Hepatocyte (in vitro differentiated cells): ENCODE results near the gene NAV2. TPM values are rescaled to one million over a fixed set of nuclear protein-coding genes. Genes with fewer than 3 reads are reported as not detected.
A peak's percentile ranks its signal among the peaks of the same experiment; 100 is the strongest.

Experiments used
- DNase-seq: peaks from one replicate; pipeline ENCODE4 v3.0.0-alpha.2; 2016; ENCODE audit warnings: low spot score
- H2AFZ ChIP-seq: fragments of 200-600 bp; sonication (generic); 2 replicates; pipeline ENCODE4 v1.6.0; 2016; ENCODE audit warnings: antibody characterized with exemption, mild to moderate bottlenecking
- H3K27ac ChIP-seq: fragments of 200-600 bp; sonication (generic); 2 replicates; pipeline ENCODE4 v1.5.1; 2016; ENCODE audit warnings: mild to moderate bottlenecking
- H3K27me3 ChIP-seq: fragments of 200-600 bp; sonication (generic); 2 replicates; pipeline ENCODE4 v1.6.1; 2016
- H3K36me3 ChIP-seq: fragments of 200-600 bp; sonication (generic); replicated peaks from 2 replicates; pipeline ENCODE4 v1.5.1; 2016; ENCODE audit warnings: low read depth; ENCODE audit not compliant: insufficient read depth
- H3K4me1 ChIP-seq: fragments of 200-600 bp; sonication (generic); 2 replicates; pipeline ENCODE4 v1.5.1; 2016; ENCODE audit warnings: mild to moderate bottlenecking, moderate library complexity; ENCODE audit not compliant: insufficient read depth
- H3K4me2 ChIP-seq: fragments of 200-600 bp; sonication (generic); 2 replicates; pipeline ENCODE4 v1.6.0; 2016
- H3K4me3 ChIP-seq: fragments of 200-600 bp; sonication (generic); 2 replicates; pipeline ENCODE4 v1.5.1; 2016; ENCODE audit warnings: mild to moderate bottlenecking
- H3K79me2 ChIP-seq: fragments of 200-600 bp; sonication (generic); 2 replicates; pipeline ENCODE4 v1.6.0; 2017; ENCODE audit warnings: mild to moderate bottlenecking
- H3K9me2 ChIP-seq: fragments of 200-600 bp; sonication (generic); replicated peaks from 2 replicates; pipeline ENCODE4 v1.6.0; 2017; ENCODE audit warnings: mild to moderate bottlenecking; ENCODE audit not compliant: insufficient read depth
- H3K9me3 ChIP-seq: fragments of 200-600 bp; sonication (generic); 2 replicates; pipeline ENCODE4 v1.5.1; 2016; ENCODE audit warnings: low read depth, mild to moderate bottlenecking
- H4K20me1 ChIP-seq: fragments of 200-600 bp; sonication (generic); 2 replicates; pipeline ENCODE4 v1.6.0; 2016; ENCODE audit warnings: mild to moderate bottlenecking; ENCODE audit not compliant: insufficient read depth, poor library complexity, severe bottlenecking
- EZH2 ChIP-seq: fragments of 200-600 bp; sonication (generic); IDR thresholded peaks from 2 replicates; pipeline ENCODE4 v1.6.1; 2016; ENCODE audit warnings: antibody characterized with exemption, mild to moderate bottlenecking, borderline replicate concordance
- EZH2phosphoT487 ChIP-seq: fragments of 200-600 bp; sonication (generic); IDR thresholded peaks from one replicate; pipeline ENCODE4 v1.6.1; 2018; ENCODE audit warnings: antibody characterized with exemption, mild to moderate bottlenecking, low read depth, moderate library complexity; ENCODE audit not compliant: unreplicated experiment, severe bottlenecking
- WGBS: methylation state at CpG from one replicate; pipeline ENCODE4 v1.1.6; 2016; ENCODE audit warnings: low lambda C conversion rate; ENCODE audit errors: missing lambda C conversion rate; 5-methylcytosine and 5-hydroxymethylcytosine counted together
- polyA plus RNA-seq: library from polyadenylated mRNA; unstranded; fragments of >200 nt; fragmentation: Nextera tagmentation; extraction: Ambion mirVana; gene quantifications from 2 replicates; pipeline ENCODE4 v1.2.1, GENCODE V29; 2016
- total RNA-seq: library from RNA; depleted of rRNA; stranded (reverse); fragments of >200 nt; gene quantifications from 2 replicates; pipeline ENCODE4 v1.2.3, GENCODE V29; 2014
- TF ChIP-seq, protein P1 (sequence below): fragments of 200-600 bp; sonication (generic); IDR thresholded peaks from 2 replicates; pipeline ENCODE4 v1.5.1; 2016; ENCODE audit warnings: antibody characterized with exemption, mild to moderate bottlenecking; ENCODE audit not compliant: poor library complexity

NAV2 gene
- total and polyA plus RNA-seq, 2 experiments from 2014 or later, result 23.7 to 30.8 TPM

DNA sequence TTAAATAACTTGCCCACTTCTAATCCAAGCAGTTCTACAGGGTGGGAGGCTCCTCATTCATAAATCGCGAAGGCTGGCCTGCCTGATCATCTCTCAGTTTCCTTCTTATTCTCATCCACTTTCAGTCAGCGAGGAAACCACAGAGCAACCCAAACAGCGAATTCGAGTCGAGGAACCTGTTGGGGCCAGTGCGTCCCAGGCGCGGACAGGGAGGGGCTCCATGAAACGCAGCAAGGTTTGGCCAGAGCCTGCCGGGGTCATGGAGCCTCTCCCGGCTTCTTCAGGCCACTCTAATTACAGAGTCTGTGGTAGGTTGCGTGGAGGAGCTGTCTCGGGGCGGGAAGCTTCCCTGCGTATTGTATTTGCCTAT lies 741 bp upstream of the NAV2 start:
- TF ChIP-seq EZH2 (no peak), EZH2phosphoT487 (no peak)
- TF ChIP-seq, protein P1, sequence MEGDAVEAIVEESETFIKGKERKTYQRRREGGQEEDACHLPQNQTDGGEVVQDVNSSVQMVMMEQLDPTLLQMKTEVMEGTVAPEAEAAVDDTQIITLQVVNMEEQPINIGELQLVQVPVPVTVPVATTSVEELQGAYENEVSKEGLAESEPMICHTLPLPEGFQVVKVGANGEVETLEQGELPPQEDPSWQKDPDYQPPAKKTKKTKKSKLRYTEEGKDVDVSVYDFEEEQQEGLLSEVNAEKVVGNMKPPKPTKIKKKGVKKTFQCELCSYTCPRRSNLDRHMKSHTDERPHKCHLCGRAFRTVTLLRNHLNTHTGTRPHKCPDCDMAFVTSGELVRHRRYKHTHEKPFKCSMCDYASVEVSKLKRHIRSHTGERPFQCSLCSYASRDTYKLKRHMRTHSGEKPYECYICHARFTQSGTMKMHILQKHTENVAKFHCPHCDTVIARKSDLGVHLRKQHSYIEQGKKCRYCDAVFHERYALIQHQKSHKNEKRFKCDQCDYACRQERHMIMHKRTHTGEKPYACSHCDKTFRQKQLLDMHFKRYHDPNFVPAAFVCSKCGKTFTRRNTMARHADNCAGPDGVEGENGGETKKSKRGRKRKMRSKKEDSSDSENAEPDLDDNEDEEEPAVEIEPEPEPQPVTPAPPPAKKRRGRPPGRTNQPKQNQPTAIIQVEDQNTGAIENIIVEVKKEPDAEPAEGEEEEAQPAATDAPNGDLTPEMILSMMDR, result no peak
- Histone ChIP-seq H3K36me3 (no peaks in the 10 kb centered on the region), H3K9me3 (no peaks in the 10 kb centered on the region), H3K9me2 (no peaks in the 10 kb centered on the region), H4K20me1 (no peaks in the 10 kb centered on the region), H3K27ac (peak overlapping the region; percentile 95), H3K4me1 (peaks cover 19% of the 10 kb centered on the region), H3K4me3 (peak overlapping the region; percentile 35), H2AFZ (peak overlapping the region; percentile 75), H3K4me2 (peak overlapping the region; percentile 87), H3K79me2 (peaks cover 4% of the 10 kb centered on the region), H3K27me3 (peaks cover 22% of the 10 kb centered on the region)
- no peak for DNase-seq
- 6% methylated on average over 16 of the region's 16 CpGs for WGBS

GRCh38 chr11:19713196-19714021 lies 772 bp downstream of the NAV2 start:
- peak overlapping the region; percentile 20 for H3K27ac ChIP-seq
- peak overlapping the region; percentile 97 for H3K4me2 ChIP-seq
- H3K9me3 ChIP-seq, result no peaks in the 10 kb centered on the region
- H3K4me3 ChIP-seq, result peak overlapping the region; percentile 56
- H3K4me1 ChIP-seq, result peaks cover 20% of the 10 kb centered on the region
- H3K36me3 ChIP-seq, result no peaks in the 10 kb centered on the region
- H3K27me3 ChIP-seq, result peaks cover 22% of the 10 kb centered on the region
- peaks cover 4% of the 10 kb centered on the region for H3K79me2 ChIP-seq
- H2AFZ ChIP-seq, result peak overlapping the region; percentile 46
- WGBS, result 3% methylated on average over 62 of the region's 63 CpGs
- no peaks in the 10 kb centered on the region for H3K9me2 ChIP-seq
- peak; percentile 15 for DNase-seq
- TF ChIP-seq EZH2phosphoT487, result no peak
- TF ChIP-seq EZH2, result peak; percentile 95
- H4K20me1 ChIP-seq, result no peaks in the 10 kb centered on the region

GRCh38 chr11:19714022-19714386 lies 1.4 kb downstream of the NAV2 start:
- Histone ChIP-seq H3K4me3 (peak overlapping the region; percentile 56), H3K4me1 (peaks cover 26% of the 10 kb centered on the region), H3K27me3 (peaks cover 22% of the 10 kb centered on the region), H3K9me3 (no peaks in the 10 kb centered on the region), H3K4me2 (peak overlapping the region; percentile 97), H3K36me3 (no peaks in the 10 kb centered on the region), H4K20me1 (no peaks in the 10 kb centered on the region), H3K79me2 (peaks cover 4% of the 10 kb centered on the region), H2AFZ (no peak overlapping the region), H3K9me2 (no peaks in the 10 kb centered on the region), H3K27ac (no peak overlapping the region)
- peak; percentile 21 for DNase-seq
- TF ChIP-seq, protein P1, result no peak
- TF ChIP-seq EZH2phosphoT487 (no peak), EZH2 (no peak)
- WGBS, result 10% methylated on average over 17 of the region's 17 CpGs
